Epithelial cell of proximal tubule (primary cell): ENCODE results near the gene NVL. TPM values are rescaled to one million over a fixed set of nuclear protein-coding genes. Genes with fewer than 3 reads are reported as not detected.
A peak's percentile ranks its signal among the peaks of the same experiment; 100 is the strongest.

ENCODE experiments used
- DNase-seq: peaks from one replicate; pipeline ENCODE4 v3.0.0-alpha.2; 2011; ENCODE audit warnings: low read depth
- H3K4me3 ChIP-seq: 2 replicates; pipeline ENCODE4 v1.5.1; 2011; ENCODE audit warnings: low read depth, mild to moderate bottlenecking, low read length
- total RNA-seq: library from RNA; depleted of rRNA; stranded (reverse); fragments of >200 nt; gene quantifications from 2 replicates; pipeline ENCODE4 v1.2.3, GENCODE V29; 2015
- TF ChIP-seq, protein P1 (sequence below): conservative IDR thresholded peaks from 2 replicates; pipeline ENCODE4 v1.5.1; 2012; ENCODE audit warnings: low read depth, mild to moderate bottlenecking, low read length

NVL gene
- total RNA-seq, 1 donor from 2014 or later: 19.4 TPM

DNA sequence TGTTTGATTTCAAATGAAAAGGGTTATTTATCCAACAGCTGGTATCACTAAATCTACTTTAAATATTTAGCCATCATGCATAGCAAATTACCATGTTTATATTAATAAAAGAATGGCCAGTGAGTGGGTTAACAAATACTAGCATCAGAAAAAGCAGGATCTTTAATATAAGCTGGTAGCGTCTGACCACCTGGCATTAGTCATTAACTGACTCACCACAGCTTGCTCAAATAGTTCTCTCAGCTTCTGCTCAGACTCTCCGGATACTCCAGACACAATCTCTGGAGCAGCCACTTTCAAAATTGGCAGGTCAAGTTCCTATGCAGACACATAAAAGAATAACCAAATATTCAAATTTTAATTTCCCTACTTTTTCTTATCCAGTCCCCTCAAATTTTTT is 29.6 kb downstream of the NVL start:
- TF ChIP-seq, protein P1, sequence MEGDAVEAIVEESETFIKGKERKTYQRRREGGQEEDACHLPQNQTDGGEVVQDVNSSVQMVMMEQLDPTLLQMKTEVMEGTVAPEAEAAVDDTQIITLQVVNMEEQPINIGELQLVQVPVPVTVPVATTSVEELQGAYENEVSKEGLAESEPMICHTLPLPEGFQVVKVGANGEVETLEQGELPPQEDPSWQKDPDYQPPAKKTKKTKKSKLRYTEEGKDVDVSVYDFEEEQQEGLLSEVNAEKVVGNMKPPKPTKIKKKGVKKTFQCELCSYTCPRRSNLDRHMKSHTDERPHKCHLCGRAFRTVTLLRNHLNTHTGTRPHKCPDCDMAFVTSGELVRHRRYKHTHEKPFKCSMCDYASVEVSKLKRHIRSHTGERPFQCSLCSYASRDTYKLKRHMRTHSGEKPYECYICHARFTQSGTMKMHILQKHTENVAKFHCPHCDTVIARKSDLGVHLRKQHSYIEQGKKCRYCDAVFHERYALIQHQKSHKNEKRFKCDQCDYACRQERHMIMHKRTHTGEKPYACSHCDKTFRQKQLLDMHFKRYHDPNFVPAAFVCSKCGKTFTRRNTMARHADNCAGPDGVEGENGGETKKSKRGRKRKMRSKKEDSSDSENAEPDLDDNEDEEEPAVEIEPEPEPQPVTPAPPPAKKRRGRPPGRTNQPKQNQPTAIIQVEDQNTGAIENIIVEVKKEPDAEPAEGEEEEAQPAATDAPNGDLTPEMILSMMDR: no peak
- DNase-seq: peak; percentile 29
- H3K4me3 ChIP-seq: no peak overlapping the region

DNA sequence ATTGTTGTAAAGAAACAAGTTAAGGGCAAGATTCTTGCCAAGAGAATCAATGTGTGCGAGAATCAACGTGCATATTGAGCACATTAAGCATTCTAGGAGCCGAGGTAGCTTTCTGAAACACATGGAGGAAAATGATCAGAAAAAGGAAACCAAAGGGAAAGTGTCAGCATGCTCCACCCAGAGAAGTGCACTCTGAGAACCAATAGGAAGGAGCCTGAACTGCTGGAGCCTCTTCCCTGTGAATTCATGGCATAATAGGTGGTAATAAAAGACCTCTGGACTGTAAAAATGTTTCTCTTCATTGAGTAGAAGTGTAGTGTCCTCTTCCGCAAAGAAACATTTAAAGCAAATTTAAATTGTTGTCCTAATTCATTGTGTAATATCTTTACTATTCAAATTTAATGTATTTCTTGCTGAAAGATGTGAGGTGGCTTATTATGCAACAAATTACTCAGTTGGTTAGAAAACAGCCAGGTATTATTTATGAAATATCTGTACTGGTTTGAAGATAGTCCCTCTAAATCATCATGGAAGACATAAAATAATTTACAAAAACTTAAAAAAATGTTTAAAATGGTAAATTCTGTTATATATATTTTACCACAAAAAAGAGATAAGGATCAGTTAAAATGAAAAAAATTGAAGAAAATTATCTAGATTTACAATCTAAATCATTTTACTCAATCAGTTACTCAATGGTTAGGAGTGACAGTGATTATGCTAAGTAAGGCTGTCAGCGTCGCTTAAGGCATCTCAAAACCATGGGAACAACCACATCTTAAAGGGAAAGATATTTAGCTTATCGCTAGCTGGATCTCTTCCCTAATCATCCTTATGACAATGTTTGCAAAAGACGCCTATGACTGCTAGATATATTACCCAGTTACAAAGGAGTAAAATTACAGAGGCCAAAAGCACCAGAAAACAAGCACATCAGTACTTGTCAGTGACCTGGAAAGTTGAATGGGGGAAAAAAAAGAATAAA is 31.3 kb downstream of the NVL start:
- TF ChIP-seq, protein P1: no peak
- H3K4me3 ChIP-seq: no peak overlapping the region
- no peak for DNase-seq

DNA sequence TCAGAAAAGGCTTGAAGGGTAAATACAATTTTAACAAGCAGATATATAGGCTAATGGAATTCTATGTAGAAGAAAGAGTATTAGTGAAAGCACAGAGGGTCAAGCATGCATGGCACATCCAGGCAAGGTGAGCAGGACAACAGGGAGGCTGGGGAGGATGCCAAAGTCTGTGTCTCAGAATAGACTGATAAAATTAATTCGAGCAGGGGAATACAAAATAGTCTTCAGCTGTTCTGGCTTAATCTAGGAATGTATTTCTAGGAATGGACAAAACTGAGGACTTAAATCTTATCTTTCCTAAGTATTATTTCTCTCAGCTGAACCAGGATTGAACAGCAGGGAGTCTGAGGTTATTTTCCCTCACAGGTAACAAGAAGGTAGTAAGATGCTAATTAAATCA is 35.2 kb downstream of the NVL start:
- no peak overlapping the region for H3K4me3 ChIP-seq
- DNase-seq: no peak
- TF ChIP-seq, protein P1: no peak

- no peak for DNase-seq
- TF ChIP-seq, protein P1: no peak
- no peak overlapping the region for H3K4me3 ChIP-seq
These were observed 37.6 kb downstream of the NVL start for GRCh38 chr1:224292419-224292818.

GRCh38 chr1:224289396-224289795 is 40.6 kb downstream of the NVL start:
- TF ChIP-seq, protein P1: no peak

DNA sequence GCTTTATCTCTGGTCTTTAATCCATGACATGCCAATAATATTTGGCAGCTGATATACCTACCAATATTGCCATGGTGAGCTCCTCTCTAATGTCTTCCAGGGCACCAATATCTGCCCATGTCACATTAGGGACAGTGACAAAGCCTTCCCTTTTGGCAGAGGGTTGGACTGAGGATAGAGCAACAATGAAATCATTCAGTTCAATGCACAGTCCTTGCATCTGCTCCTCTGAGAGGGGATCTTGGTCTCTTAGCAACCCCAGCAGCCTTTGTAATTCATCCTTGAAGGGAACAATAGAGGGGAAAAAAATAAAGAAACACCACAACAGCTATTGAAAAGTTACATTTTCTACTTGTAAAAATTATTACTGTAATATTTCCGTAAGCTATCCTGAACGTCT is 42.3 kb downstream of the NVL start:
- no peak for DNase-seq
- TF ChIP-seq, protein P1: no peak
- H3K4me3 ChIP-seq: no peak overlapping the region

More at GRCh38 chr1:224289396-224289795, 40.6 kb downstream of the NVL start:
- H3K4me3 ChIP-seq: no peak overlapping the region
- no peak for DNase-seq
